Fibroblast of the aortic adventitia (primary cell): ENCODE measurements around the gene CSPG4. TPM values are rescaled to one million over a fixed set of nuclear protein-coding genes. Genes with fewer than 3 reads are reported as not detected.
"Not testable (repeated sequence)": the region's sequence is repeated elsewhere in the genome, so short reads cannot be mapped to it uniquely, and the experiment has no call there.

Experiments used
- DNase-seq: peaks from one replicate; pipeline ENCODE4 v3.0.0-alpha.2; 2010; ENCODE audit warnings: low read depth
- H3K4me3 ChIP-seq: 2 replicates; pipeline ENCODE4 v1.5.1; 2011; ENCODE audit warnings: low read depth, mild to moderate bottlenecking, control low read depth, low read length, moderate library complexity
- CTCF ChIP-seq: IDR thresholded peaks from 2 replicates; pipeline ENCODE4 v1.5.1; 2011; ENCODE audit warnings: mild to moderate bottlenecking, low read length, control low read depth, inconsistent platforms; ENCODE audit not compliant: insufficient read depth
- total RNA-seq: library from RNA; depleted of rRNA; stranded (reverse); fragments of >200 nt; gene quantifications from 2 replicates; pipeline ENCODE4 v1.2.3, GENCODE V29; 2012; ENCODE audit warnings: low replicate concordance

CSPG4 gene
- total RNA-seq, 1 donor, result 27.8 TPM

- no peak for TF ChIP-seq CTCF
- no peak for DNase-seq
- no peak overlapping the region for H3K4me3 ChIP-seq
These were observed 71.5 kb downstream of the CSPG4 start for GRCh38 chr15:75641179-75641503.

- peak; percentile 59 for DNase-seq
- H3K4me3 ChIP-seq, result peak overlapping the region; percentile 99
- peak; percentile 32 for TF ChIP-seq CTCF
These were observed 72.0 kb downstream of the CSPG4 start for GRCh38 chr15:75640483-75641178.

- peak within 1 kb of the TSS; percentile 99 for H3K4me3 ChIP-seq
- TF ChIP-seq CTCF, result no peak
- DNase-seq, result peak; percentile 96
These were observed 72.8 kb downstream of the CSPG4 start, which contains the start of gene IMP3 for GRCh38 chr15:75639709-75640482. TSS of gene IMP3 (minus strand) at chr15:75640224. CDS start at chr15:75640168, 56 bp downstream.

- DNase-seq, result peak; percentile 47
- peak overlapping the region; percentile 99 for H3K4me3 ChIP-seq
- no peak for TF ChIP-seq CTCF
These were observed 73.4 kb downstream of the CSPG4 start for GRCh38 chr15:75639191-75639708.

GRCh38 chr15:75637245-75638009 lies 75.2 kb downstream of the CSPG4 start:
- DNase-seq, result no peak
- TF ChIP-seq CTCF, result no peak
- peak overlapping the region; percentile 99 for H3K4me3 ChIP-seq

GRCh38 chr15:75636026-75636425 lies 76.6 kb downstream of the CSPG4 start:
- no peak for TF ChIP-seq CTCF
- H3K4me3 ChIP-seq, result no peak overlapping the region
- DNase-seq, result no peak

GRCh38 chr15:75633922-75634321 lies 78.7 kb downstream of the CSPG4 start:
- H3K4me3 ChIP-seq, result not testable (repeated sequence)

More at GRCh38 chr15:75633922-75634321, 78.7 kb downstream of the CSPG4 start:
- DNase-seq, result not testable (repeated sequence)
